Mucosa of stomach (tissue), 1 donor: ENCODE data around the gene HOXA10.

Source experiments
- H3K27me3 ChIP-seq: one replicate; pipeline ENCODE4 v1.7.0; 2013; ENCODE audit warnings: mild to moderate bottlenecking, low read length; ENCODE audit not compliant: control insufficient read depth, insufficient read depth
- H3K36me3 ChIP-seq: one replicate; pipeline ENCODE4 v1.7.0; 2013; ENCODE audit warnings: low read length; ENCODE audit not compliant: control insufficient read depth, insufficient read depth
- H3K4me1 ChIP-seq: one replicate; pipeline ENCODE4 v1.7.0; 2013; ENCODE audit warnings: mild to moderate bottlenecking, low read length; ENCODE audit not compliant: control insufficient read depth, insufficient read depth
- H3K4me3 ChIP-seq: one replicate; pipeline ENCODE4 v1.7.0; 2013; ENCODE audit warnings: low read length
- H3K9ac ChIP-seq: one replicate; pipeline ENCODE4 v1.7.0; 2013; ENCODE audit warnings: mild to moderate bottlenecking, low read length, moderate library complexity
- H3K9me3 ChIP-seq: one replicate; pipeline ENCODE4 v1.7.0; 2013; ENCODE audit warnings: mild to moderate bottlenecking, low read length, moderate library complexity; ENCODE audit not compliant: control insufficient read depth
- donor health status: Pancreatic carcinoma.

Gene HOXA10

DNA sequence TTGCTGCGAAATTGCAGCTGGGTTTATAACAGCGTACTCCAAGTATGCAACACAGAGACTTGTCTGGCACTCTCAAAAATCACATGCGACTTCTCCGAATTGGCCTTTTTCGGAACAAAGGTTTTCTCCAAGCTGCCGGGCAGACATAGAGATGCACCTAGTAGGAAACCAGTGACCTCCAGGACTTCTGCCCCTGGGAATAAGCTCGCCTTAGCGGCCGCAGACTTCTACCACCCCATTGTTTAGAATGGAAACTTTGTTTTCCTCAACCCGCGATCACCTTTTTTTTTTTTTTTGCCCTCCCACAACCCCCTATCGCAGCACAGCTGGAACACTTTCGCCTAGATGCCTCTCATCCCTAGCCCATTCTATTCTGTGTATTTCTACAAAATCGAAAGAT, 4.9 kb upstream of the HOXA10 start:
- Histone ChIP-seq H3K9me3 (no peaks in the 10 kb centered on the region), H3K4me1 (peaks cover 17% of the 10 kb centered on the region), H3K9ac (no peak overlapping the region), H3K27me3 (peaks cover 98% of the 10 kb centered on the region), H3K36me3 (no peaks in the 10 kb centered on the region), H3K4me3 (no peak overlapping the region)

- Histone ChIP-seq H3K27me3 (peaks cover 98% of the 10 kb centered on the region), H3K4me1 (peaks cover 15% of the 10 kb centered on the region), H3K4me3 (no peak overlapping the region), H3K9me3 (no peaks in the 10 kb centered on the region), H3K36me3 (no peaks in the 10 kb centered on the region), H3K9ac (no peak overlapping the region)
Measured at GRCh38 chr7:27178366-27178765, 4.2 kb upstream of the HOXA10 start.

DNA sequence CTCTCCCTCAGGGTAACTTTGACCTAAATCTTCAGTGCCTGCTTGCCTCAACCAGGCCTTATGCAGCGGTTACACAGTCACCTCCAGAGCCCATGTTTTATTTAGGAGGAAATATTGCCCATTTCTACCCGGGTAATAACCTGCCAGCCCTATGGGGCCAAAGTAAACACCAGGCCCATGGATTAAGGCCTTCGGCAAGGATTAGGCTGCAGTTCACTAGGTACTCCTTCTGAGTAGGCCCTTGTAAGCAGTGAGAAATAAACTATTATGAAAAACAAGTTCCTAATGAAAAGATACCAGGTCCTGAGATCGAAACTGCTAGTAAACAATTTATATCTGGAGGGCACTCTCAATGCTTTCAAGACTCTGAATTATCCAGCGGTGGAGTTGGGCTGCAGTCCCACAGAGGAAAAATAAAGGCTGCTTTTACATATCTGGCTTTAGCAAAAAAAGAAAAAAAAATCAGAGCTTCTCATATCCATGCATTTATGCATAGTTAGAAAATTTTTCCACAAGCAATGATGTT, 3.7 kb upstream of the HOXA10 start:
- peaks cover 15% of the 10 kb centered on the region for H3K4me1 ChIP-seq
- no peaks in the 10 kb centered on the region for H3K9me3 ChIP-seq
- no peak overlapping the region for H3K9ac ChIP-seq
- H3K36me3 ChIP-seq, result no peaks in the 10 kb centered on the region
- peaks cover 98% of the 10 kb centered on the region for H3K27me3 ChIP-seq
- no peak overlapping the region for H3K4me3 ChIP-seq

- no peak overlapping the region for H3K4me3 ChIP-seq
- no peaks in the 10 kb centered on the region for H3K36me3 ChIP-seq
- H3K9me3 ChIP-seq, result no peaks in the 10 kb centered on the region
- no peak overlapping the region for H3K9ac ChIP-seq
- H3K27me3 ChIP-seq, result peaks cover 98% of the 10 kb centered on the region
- H3K4me1 ChIP-seq, result peaks cover 18% of the 10 kb centered on the region
Measured at GRCh38 chr7:27176962-27177794, 3.1 kb upstream of the HOXA10 start.

GRCh38 chr7:27176524-27176845, 2.4 kb upstream of the HOXA10 start:
- H3K27me3 ChIP-seq, result peaks cover 99% of the 10 kb centered on the region
- H3K9me3 ChIP-seq, result no peaks in the 10 kb centered on the region
- H3K36me3 ChIP-seq, result no peaks in the 10 kb centered on the region
- no peak overlapping the region for H3K4me3 ChIP-seq
- H3K4me1 ChIP-seq, result peaks cover 20% of the 10 kb centered on the region
- H3K9ac ChIP-seq, result no peak overlapping the region

DNA sequence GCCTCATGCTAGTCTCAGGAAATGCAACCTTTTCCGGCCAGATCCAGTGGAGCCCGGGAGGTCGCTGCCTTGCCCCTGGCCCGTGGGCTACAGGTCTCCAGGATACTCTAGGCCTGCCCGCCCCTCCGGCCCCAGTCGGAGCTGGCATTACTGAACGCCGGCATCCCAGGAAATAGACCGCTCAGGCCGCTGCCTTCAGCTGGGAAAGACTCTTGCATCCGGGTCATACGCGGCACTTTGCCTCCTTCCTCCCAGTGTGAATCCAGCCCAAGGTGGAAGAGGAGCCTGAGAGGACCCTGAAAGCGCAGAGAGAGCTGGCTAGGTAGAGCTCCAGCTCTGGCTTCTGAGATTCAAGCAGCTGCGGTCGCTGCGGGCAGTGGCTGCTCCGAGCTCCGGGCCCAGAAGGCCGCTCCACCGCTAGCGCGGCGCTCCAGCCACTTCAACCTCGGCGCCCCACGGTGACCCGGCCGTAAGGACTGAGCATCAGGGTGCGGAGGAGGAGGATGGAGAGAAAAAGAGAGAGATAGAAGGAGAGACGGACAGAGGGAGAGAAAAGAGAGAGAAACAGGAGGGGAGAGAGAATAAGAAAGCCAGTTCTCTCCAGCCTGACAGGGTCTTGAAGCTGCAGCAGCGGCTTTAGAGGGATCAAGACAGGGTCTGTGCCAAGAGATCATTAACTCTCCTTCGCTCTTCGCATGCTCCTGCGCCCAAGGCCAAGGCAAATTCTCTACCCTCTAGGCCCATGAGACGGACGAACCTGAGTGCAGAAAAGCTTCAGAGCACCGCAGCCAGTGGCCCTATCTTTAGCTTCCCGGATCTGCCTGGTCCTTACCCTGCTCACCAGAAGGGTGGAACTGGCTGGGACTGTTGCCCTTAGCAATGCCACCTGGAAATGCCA, 1.8 kb upstream of the HOXA10 start:
- Histone ChIP-seq H3K4me3 (no peak overlapping the region), H3K9me3 (no peaks in the 10 kb centered on the region), H3K27me3 (peaks cover 100% of the 10 kb centered on the region), H3K4me1 (peaks cover 20% of the 10 kb centered on the region), H3K9ac (no peak overlapping the region), H3K36me3 (no peaks in the 10 kb centered on the region)

DNA sequence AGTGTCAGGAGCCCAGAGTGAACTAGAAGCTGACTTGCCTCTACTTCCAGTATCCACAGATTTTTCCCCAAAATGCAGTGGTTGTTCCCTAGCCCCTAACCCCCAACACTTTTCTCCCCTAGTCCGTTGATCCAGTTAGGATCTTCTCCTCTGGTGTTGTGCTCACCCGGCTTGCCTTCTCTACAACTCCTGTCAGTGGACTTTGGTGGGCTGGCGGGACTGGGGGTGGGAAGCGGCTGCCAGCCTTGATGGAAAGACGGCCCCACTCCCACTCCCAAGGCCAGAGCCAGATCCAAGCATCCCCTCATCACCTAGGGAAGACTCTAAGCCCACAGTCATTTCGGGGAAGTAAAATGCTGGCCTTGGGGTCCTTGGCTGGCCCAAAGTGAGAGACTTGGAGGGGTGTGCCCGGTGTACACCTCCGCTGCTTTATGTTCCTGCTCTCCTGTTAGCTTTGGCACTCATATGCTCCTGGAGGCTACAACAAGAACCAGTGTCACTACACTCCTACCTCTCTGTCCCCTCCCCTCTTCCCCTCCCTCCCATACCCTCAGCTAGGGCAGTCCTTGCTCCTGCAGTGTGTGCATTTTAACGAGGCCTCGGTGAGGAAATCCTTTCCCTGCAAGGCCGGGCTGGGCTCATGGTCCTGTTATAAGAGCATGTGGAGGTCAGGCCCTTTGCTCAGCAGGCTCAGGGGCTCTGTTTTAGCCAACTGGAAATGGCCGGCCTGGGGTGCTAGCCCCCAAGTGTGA, 930 bp upstream of the HOXA10 start:
- H3K4me1 ChIP-seq, result peaks cover 20% of the 10 kb centered on the region
- no peak overlapping the region for H3K9ac ChIP-seq
- peaks cover 100% of the 10 kb centered on the region for H3K27me3 ChIP-seq
- no peaks in the 10 kb centered on the region for H3K36me3 ChIP-seq
- H3K4me3 ChIP-seq, result no peak overlapping the region
- H3K9me3 ChIP-seq, result no peaks in the 10 kb centered on the region

DNA sequence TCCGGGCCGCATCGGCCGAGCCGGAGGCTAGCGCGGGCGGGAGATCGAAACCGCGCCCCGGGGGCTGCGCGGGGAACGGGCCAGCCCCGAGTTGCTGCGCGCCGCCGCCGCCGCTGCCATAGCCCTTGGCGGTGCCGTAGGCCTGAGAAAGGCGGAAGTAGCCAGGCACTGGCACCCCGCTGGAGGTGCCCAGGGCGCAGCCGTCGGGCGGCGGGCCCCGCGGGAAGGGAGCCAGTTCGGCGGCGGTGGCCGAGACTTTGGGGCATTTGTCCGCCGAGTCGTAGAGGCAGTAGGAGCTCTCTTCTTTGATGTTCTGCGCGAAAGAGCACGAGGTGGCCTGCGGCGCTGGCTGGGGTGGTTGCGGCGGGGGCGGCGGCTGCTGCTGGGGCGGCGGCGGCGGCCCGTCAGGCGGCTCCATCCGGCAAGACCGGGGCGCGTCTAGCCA, 587 bp downstream of the HOXA10 start:
- no peak overlapping the region for H3K9ac ChIP-seq
- no peaks in the 10 kb centered on the region for H3K36me3 ChIP-seq
- peaks cover 100% of the 10 kb centered on the region for H3K27me3 ChIP-seq
- no peak overlapping the region for H3K4me3 ChIP-seq
- no peaks in the 10 kb centered on the region for H3K9me3 ChIP-seq
- H3K4me1 ChIP-seq, result peaks cover 15% of the 10 kb centered on the region

GRCh38 chr7:27172823-27173510, 1.2 kb downstream of the HOXA10 start:
- Histone ChIP-seq H3K36me3 (no peaks in the 10 kb centered on the region), H3K9ac (no peak overlapping the region), H3K27me3 (peaks cover 100% of the 10 kb centered on the region), H3K4me1 (peaks cover 15% of the 10 kb centered on the region), H3K9me3 (no peaks in the 10 kb centered on the region), H3K4me3 (no peak overlapping the region)

DNA sequence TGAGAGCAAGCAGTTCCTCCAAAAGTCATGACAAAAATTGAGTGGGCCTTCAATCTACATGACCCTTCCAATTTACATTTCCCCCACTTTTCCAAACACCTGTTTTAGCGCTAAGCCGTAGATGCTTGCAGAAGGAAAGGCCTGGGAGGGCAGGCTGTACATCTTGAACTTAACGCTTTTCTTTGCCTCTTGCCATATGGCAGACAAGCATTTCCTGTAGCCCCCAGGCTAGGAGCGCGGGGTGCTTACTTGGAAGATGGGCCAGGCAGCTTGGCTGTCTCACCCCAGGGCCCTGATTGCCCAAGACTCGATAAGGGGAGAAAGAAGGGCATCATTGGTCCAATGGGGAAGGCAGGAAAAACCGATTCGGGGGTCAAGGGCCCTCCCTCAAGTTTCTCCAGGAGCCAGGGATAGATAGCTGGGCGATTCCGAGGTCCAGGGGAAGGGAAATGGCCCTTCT, 1.8 kb downstream of the HOXA10 start:
- H3K4me1 ChIP-seq, result peaks cover 15% of the 10 kb centered on the region

DNA sequence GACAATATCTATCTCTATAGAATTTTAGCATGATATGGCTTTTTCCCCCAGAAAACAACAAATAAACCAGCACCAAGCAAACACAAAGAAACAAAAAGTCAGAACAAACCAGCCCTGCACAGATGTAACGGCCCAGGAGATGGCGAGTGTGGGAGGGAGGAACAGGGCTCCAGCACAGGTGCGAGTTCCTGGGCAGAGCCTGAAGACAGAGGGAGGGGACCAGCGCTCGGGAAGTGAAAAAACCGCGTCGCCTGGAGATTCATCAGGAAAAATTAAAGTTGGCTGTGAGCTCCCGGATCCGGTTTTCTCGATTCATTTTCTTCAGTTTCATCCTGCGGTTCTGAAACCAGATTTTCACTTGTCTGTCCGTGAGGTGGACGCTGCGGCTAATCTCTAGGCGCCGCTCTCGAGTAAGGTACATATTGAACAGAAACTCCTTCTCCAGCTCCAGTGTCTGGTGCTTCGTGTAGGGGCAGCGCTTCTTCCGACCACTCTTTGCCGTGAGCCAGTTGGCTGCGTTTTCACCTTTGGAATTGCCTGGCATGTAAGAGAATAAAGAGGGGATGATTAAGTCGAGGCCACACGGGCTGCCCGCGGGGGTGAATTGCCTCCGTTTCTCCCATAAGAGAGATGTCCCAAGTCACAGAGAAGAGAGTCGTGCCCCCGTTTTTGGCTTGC, 2.3 kb downstream of the HOXA10 start:
- no peaks in the 10 kb centered on the region for H3K9me3 ChIP-seq
- H3K4me3 ChIP-seq, result no peak overlapping the region
- no peaks in the 10 kb centered on the region for H3K36me3 ChIP-seq
- peaks cover 100% of the 10 kb centered on the region for H3K27me3 ChIP-seq
- H3K4me1 ChIP-seq, result peaks cover 15% of the 10 kb centered on the region
- H3K9ac ChIP-seq, result no peak overlapping the region

More for the DNA sequence above, 1.8 kb downstream of the HOXA10 start:
- H3K27me3 ChIP-seq, result peaks cover 100% of the 10 kb centered on the region
- H3K9me3 ChIP-seq, result no peaks in the 10 kb centered on the region
- no peak overlapping the region for H3K9ac ChIP-seq
- no peaks in the 10 kb centered on the region for H3K36me3 ChIP-seq
- no peak overlapping the region for H3K4me3 ChIP-seq
